GM13976 (cell line): ENCODE results near the gene MAP3K12.
A peak's percentile ranks its signal among the peaks of the same experiment; 100 is the strongest.

ENCODE experiments used
- DNase-seq: peaks from one replicate; pipeline ENCODE4 v3.0.0; 2012; ENCODE audit warnings: low spot score
- in situ Hi-C: fragments of 300-500 bp; cut with MboI; formaldehyde crosslinking; loops from one replicate; pipeline ENCODE4 v1.12.0; 2022; ENCODE audit warnings: low sequenced_read_pairs, mixed read lengths, inconsistent platforms; ENCODE audit not compliant: unreplicated experiment
- TF ChIP-seq, protein P1 (sequence below): IDR thresholded peaks from 2 replicates; pipeline ENCODE4 v1.5.1; 2012; ENCODE audit warnings: borderline replicate concordance, mild to moderate bottlenecking; ENCODE audit not compliant: insufficient read depth; ENCODE audit errors: extremely low read depth, missing control alignments, control extremely low read depth

Gene MAP3K12

DNA sequence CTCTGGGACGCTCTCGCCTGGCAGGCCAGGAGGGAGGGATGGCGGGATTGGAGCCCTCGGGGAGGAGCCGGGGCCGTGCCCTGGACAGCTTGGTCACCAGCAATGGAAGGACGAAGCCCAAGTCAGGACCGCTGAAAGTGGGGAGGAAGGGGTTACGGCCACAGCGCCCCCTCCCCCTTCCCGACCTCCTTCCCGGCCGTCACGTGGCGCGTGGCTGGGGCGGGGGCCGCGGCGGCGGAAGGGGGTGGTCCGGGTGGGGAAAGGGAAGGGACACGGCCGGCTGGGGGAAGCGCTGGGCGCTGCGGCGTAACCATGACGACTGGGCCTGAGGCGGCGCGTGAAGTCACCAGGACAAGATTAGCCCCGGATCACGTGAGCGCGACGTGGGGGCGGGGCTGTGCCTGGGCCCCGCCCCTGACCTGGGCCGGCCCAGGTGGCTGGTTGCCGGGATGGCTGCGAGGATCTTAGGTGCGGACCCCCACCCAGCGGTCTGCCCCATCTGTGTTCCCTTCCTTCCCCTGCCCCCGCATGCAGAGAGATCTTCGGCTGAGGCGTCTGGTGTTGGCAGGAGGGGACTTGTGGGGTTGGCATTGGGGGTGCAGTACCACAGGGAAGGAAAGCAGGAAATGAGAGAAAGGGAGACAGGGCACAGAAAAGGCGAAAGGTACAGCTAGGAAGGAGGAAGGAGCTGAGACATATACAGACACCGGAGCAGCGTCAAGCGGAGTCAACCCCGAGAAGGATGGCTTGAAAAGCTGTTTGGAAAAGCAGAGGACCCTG, 6.2 kb downstream of the MAP3K12 start:
- in situ Hi-C loops, result no loop called here
- peak; percentile 95 for DNase-seq
- TF ChIP-seq, protein P1, sequence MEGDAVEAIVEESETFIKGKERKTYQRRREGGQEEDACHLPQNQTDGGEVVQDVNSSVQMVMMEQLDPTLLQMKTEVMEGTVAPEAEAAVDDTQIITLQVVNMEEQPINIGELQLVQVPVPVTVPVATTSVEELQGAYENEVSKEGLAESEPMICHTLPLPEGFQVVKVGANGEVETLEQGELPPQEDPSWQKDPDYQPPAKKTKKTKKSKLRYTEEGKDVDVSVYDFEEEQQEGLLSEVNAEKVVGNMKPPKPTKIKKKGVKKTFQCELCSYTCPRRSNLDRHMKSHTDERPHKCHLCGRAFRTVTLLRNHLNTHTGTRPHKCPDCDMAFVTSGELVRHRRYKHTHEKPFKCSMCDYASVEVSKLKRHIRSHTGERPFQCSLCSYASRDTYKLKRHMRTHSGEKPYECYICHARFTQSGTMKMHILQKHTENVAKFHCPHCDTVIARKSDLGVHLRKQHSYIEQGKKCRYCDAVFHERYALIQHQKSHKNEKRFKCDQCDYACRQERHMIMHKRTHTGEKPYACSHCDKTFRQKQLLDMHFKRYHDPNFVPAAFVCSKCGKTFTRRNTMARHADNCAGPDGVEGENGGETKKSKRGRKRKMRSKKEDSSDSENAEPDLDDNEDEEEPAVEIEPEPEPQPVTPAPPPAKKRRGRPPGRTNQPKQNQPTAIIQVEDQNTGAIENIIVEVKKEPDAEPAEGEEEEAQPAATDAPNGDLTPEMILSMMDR, result no peak

DNA sequence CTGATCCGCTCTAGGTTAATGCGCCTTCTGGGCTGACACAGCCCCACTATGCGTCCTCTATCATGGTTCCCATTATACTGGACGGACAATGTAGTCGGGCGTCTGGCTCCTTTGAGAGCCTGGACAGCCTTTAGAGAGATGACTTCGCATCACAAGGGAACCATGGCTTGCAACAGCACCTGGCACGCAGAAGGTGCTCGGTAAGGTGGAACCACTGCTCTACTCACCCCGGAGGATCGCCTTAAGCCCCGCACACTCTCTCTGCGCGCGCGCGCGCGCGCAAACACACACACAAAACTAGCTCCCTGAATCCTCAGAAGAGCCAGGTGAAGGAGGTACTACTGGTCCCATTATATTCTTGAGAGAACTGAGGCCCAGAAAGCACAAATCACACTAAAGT, 7.1 kb downstream of the MAP3K12 start:
- DNase-seq, result no peak
- in situ Hi-C loops, result no loop called here
- TF ChIP-seq, protein P1, result no peak

DNA sequence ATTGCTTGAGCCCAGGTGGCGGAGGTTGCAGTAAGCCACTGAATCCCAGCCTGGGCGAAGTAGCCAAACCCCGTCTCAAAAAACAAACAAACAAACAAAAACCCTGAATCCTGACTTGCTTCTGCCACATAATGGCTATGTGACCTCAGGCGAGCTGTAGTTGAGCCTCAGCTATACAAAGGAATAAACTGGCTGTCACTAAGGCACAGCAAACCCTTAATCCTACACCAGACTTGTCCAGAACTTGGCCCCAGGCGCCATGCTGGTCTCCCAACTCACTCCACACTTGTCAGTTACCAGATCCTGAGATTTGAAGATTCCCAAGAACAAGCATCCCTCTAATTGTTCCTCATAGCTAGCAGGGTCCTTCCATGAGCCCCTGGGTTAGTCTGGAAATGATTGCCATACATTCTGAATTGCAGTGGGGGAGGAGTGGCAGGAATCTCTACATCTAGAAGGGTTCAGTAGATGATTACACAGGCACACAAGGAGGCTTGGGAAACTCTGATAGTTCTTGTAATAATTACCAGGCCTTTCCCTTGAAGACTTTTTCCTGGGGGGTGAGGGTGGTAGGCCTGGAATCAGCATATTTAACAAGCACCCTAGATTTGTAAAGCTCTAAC, 9.9 kb downstream of the MAP3K12 start:
- TF ChIP-seq, protein P1, result no peak
- DNase-seq, result no peak
- in situ Hi-C loops, result no loop called here

DNA sequence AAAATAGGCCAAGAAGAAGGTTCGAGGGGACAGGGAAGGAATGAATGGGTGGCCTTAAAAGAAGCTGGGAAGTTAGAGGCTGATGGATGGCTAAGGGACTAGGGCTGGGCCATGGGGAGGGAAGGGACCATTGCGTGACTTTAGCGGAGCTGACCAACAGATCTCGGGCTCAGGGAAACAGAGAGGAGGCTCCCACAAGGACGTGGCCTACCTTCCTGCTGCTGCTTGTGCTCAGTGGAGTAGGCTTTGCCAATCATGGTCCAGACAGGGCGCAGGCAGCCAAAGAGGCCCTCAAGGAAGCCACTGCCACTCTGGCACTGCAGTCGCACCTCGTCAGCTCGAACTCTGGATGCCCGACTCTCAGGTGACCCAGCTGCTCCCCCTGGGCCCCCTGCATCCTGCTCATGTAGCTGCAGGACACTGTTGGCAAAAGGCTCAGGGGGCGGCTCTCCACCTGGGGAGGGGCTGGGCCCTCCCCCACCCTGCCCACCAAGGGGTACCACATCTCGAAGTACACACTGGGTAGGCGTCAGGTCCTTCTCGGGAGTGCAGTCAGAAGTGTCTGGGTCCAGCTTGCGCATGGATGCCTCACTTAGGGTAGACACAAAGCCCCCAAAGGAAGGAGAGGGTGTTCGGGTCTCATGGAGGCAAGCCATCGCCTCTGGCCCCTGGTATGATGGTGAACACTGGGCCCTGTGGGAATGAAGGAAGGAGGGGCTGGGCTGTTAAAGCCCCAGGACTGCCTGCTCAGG, 12.3 kb downstream of the MAP3K12 start:
- in situ Hi-C loops, result no loop called here
- TF ChIP-seq, protein P1, result no peak
- no peak for DNase-seq

DNA sequence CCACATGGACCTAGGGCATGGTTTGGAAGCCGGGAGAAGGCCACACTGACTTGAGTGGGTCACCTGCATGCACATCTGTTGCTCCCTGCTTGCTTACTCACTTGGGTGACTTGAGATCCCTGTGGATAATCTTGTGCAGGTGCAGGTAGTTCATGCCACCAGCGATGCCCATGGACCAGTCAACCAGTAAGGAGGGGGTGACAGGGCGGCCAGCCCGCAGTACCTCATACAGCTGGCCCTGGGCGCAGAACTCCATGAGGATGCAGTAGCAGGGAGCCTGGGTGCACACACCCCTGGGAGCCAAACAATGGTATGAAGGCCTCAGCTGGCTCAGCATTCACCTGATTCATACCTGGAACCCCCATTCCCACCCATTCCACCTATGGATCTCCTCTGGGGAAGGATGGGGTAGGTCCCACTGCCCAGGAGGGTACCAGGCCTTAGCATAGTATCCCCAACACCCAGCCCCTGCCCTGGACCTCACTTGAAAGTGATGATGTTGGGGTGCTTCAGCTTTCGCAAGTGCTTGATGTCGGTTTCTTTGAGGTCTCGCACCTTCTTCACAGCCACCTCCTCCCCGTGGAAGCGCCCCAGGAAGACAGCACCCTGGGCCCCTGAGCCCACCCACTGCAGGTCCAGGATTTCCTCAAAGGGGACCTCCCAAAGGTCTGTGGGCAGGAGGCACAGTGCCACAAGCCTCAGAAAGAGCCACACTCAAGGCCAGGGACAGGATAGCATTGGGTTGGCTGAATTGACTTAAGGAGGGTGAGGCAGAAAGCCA, 13.1 kb downstream of the MAP3K12 start:
- TF ChIP-seq, protein P1, result no peak
- in situ Hi-C loops, result no loop called here
- DNase-seq, result no peak
